ENCODE measurements around the gene OR10A4.
"Not testable (repeated sequence)": the region's sequence is repeated elsewhere in the genome, so short reads cannot be mapped to it uniquely, and the experiment has no call there.

Gene OR10A4

GRCh38 chr11:6900327-6900999 is 24.0 kb downstream of the OR10A4 start:
- DNase-seq: no peak

GRCh38 chr11:6904804-6905203 is 28.4 kb downstream of the OR10A4 start:
- DNase-seq: not testable (repeated sequence)

DNA sequence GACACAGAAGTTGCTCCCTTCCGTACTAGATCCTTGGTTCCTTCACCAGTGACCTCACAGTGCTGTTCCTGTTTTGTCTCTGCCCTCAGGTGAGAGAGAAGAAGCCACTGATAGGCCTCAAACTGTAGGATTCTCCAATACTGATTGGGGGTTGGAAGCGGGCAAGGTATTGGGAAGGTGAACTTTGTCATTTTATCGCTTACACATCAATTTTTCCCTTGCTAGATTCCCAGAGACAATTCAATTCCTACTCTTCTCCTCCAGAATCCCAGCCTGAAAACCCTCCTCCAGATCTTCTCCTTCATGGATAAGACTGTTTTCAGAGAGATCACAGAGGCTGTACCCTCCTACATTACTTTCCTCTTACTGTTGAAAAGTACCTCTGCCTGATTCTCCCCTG is 35.0 kb downstream of the OR10A4 start:
- no peak for DNase-seq

GRCh38 chr11:6911948-6912347 is 35.5 kb downstream of the OR10A4 start:
- DNase-seq: no peak

DNA sequence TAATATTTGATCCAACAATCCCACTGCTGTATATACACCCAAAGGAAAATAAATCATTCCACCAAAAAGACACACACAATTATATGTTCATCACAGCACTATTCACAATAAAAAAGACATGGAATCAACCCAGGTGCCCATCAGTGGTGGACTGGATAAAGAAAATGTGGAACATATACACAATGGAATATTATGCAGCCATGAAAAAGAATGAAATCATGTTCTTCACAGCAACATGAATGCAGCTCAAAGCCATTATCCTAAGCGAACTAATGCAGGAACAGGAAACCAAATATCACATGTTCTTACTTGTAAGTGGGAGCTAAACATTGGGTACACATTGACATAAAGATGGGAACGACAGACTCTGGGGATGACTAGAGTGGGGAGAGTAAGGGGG is 43.3 kb downstream of the OR10A4 start:
- DNase-seq: no peak

DNA sequence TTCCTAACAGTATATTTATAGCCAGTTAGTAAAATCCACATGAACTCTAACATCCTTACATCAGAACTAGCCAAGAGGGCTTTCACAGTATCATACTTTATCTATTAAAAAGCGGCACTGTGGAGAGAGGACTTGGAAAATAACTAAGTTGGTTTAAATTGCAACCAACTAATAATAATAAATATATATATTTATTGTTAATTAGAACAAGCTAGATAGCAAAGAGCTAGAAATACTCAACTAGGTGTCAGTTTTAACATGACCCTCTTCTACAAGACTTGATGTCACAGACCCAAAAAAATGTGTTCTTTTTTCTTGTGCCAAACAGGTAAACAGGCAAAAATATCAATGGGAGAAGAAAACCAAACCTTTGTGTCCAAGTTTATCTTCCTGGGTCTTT is 44.3 kb downstream of the OR10A4 start, which contains the start of gene OR2D3:
Gene OR2D3 (plus strand): TSS at position 301 of the 400 bp plus-strand sequence. CDS start 0 bp downstream, at position 301.
- no peak for DNase-seq

GRCh38 chr11:6925007-6925577 is 48.7 kb downstream of the OR10A4 start:
- no peak for DNase-seq

GRCh38 chr11:6925636-6926207 is 49.3 kb downstream of the OR10A4 start:
- no peak for DNase-seq

DNA sequence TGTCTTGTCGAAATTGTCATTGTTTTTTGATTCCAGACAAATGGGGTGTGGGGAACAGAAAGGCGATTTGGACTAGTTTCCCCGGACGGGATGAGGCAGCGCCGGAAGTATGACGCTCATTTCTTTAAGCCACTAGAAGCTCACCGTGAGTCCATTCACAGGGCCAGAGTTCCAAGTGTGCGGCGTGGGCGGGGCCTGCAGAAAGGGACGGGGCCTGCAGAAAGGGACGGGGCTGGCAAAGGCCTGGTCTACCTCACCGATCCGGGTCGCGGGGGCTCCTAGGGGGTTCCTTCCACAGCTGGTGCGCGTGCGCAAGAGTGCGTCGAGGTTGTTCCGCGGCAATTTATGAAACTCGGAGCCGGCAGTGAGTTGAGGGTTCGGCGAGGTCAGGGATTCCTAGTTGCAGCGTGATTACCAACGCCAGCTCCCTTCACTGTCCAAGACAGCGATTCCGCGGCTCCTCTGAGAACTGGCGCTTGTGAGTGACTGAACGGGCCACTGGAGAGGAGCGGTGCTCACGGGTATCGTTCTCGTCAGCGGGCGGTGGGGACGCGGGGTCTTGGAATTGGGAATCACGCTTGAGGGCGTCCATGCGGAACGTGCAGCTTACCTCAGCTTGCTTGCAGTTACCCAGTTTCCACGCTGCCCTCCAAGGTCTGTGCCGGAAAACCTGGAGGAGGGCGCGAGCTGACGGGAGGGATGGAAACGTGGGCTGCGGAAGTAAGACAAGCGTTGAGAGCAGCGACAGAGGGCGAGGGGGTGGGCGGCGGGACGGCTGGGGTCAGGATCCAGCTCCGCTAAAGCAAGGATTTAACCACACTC is 50.0 kb downstream of the OR10A4 start, which contains the start of gene ZNF215:
Gene ZNF215 (plus strand): TSS at position 219 of the 822 bp plus-strand sequence. CDS start 5,847 bp downstream, outside the sequence.
- DNase-seq: peak; percentile 67 to 71

DNA sequence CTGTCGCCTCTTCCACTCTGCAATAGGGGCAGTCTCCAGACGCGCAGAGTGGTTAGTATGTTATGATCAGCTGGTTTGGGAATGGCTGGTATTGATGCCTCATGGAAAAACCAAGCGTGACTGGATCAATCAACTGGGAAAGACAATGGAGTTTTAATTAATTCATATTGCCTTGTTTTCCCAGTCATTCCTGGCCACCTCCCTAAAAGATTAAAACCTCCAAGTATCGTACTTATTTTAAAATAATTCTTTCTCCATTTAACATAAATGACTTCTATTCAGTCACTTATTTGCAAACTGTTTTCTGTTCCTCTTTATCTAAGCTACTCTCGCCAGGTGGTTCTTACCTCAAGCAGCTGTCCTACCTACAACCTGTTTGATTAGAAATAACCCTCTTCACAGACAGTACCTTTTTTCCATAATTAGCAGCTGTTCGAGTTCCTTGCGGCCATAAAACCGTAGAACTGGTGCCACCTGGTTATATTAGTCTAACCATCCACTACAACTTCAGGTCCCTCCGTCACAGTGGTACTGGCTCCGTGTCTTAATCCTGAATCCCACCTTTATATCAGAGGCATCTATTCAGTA is 50.7 kb downstream of the OR10A4 start:
- no peak for DNase-seq

Measured in activated T-cell treated with anti-CD3 and anti-CD28 coated beads, Interleukin-2, amount 50 U/mL, for 48 hours (primary cell).